ENCODE measurements around the gene HOXC13.

The HOXC13 gene

DNA sequence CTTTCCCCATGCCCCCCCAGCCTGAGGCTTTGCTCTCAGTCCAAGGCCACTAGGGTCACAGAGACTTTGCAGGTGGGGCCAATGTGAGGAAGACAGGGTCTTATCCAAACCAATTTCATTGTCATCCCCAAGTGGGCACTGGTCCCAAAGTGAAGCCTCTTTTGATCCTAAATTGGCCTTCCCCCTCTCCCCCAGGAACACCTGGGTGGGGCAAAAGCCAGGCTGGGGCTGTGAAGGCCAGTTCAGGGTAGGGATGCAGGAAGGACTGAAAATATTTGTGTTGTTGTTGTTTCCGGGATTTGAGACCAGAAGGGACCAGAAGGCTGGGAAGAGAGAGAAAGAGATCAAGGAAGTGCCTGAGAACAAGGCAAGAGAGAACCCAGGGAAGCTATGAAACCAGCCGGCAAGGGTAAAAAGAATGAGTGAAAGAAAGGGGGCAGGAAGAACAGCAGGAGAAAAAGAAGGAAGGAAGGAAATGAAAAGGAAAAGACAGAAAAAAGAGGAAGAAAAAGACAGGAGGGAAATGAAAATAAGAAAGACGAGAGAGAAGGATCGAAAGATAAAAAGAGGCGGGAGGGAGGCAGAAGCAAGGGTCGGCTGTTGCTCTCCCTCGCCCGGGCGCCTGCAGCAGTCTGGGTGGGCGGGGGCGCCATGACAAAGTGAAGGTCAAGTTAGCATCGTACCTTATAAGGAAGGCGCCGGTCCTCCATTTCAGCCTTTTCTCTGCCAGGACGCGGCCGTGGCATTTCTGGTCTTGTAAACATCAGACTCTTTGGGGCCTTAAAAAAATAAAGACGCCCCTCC is 26.9 kb downstream of the HOXC13 start:
- DNase-seq (ENCODE audit: low read depth): no peak
- H3K4me3 ChIP-seq (ENCODE audit: control insufficient read depth, low read depth, low read length): no peak overlapping the region
- TF ChIP-seq, protein P1, sequence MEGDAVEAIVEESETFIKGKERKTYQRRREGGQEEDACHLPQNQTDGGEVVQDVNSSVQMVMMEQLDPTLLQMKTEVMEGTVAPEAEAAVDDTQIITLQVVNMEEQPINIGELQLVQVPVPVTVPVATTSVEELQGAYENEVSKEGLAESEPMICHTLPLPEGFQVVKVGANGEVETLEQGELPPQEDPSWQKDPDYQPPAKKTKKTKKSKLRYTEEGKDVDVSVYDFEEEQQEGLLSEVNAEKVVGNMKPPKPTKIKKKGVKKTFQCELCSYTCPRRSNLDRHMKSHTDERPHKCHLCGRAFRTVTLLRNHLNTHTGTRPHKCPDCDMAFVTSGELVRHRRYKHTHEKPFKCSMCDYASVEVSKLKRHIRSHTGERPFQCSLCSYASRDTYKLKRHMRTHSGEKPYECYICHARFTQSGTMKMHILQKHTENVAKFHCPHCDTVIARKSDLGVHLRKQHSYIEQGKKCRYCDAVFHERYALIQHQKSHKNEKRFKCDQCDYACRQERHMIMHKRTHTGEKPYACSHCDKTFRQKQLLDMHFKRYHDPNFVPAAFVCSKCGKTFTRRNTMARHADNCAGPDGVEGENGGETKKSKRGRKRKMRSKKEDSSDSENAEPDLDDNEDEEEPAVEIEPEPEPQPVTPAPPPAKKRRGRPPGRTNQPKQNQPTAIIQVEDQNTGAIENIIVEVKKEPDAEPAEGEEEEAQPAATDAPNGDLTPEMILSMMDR (conservative IDR thresholded peaks at IDR 0.05; ENCODE audit: control insufficient read depth, insufficient read depth, low read depth, low read length): no peak

DNA sequence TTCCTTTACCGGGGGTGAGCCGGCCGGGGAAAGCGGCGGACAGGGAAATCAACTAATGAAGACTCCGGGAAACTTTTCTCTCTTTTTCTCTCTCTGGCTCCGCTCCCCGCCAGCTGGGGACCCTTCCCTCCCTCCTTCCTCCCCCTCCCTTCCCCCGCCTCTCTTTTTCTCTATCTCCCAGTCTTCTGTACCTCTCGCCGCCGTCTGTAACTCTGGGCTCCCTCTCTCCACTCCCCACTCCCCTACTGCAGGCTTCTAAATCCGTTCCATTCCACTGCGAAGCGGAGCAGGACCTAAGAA is 27.4 kb downstream of the HOXC13 start:
- H3K4me3 ChIP-seq (ENCODE audit: control insufficient read depth, low read depth, low read length): no peak overlapping the region
- TF ChIP-seq, protein P1 (conservative IDR thresholded peaks at IDR 0.05; ENCODE audit: control insufficient read depth, insufficient read depth, low read depth, low read length): no peak
- DNase-seq (ENCODE audit: low read depth): no peak

DNA sequence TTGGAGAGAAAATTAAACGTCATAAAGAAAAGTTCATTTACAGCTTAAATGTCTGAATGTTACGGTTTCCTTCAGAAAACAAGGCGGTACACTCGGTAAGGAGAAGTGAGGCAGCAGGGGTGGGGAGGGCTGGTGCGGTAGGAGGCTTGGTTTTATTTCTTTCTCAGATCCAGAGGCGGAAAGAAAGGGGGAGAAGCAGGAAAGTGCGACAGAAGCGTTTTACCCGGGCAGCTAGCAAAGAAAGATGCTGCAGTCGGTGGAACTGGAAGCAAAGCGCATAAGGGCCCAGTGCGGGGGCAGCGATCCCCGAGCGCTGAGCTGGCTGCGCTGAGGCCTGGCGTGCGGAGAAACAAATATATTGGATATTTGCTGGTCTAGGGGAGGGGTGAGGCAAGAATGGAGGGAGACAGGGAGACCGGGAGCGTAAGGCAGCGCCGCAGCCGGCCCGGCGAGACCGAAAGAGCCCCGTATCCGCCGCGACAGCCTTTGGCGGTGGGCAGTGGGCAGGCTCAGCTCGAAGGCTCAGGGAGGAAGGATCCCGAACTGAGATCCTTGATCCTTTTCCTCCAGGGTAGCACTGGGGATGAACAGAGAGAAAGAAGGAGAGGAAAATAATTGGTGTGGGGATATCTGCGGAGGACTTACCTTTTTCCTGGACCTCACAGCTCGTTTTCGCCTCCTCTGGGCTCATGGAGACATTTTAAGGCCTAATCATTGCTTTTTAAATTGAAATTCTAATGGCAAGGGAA is 27.9 kb downstream of the HOXC13 start:
- DNase-seq (ENCODE audit: low read depth): no peak
- no peak overlapping the region for H3K4me3 ChIP-seq (ENCODE audit: control insufficient read depth, low read depth, low read length)
- TF ChIP-seq, protein P1 (conservative IDR thresholded peaks at IDR 0.05; ENCODE audit: control insufficient read depth, insufficient read depth, low read depth, low read length): no peak

GRCh38 chr12:53967421-53967925 is 28.8 kb downstream of the HOXC13 start:
- no peak overlapping the region for H3K4me3 ChIP-seq (ENCODE audit: control insufficient read depth, low read depth, low read length)
- DNase-seq (ENCODE audit: low read depth): no peak
- TF ChIP-seq, protein P1 (conservative IDR thresholded peaks at IDR 0.05; ENCODE audit: control insufficient read depth, insufficient read depth, low read depth, low read length): no peak

DNA sequence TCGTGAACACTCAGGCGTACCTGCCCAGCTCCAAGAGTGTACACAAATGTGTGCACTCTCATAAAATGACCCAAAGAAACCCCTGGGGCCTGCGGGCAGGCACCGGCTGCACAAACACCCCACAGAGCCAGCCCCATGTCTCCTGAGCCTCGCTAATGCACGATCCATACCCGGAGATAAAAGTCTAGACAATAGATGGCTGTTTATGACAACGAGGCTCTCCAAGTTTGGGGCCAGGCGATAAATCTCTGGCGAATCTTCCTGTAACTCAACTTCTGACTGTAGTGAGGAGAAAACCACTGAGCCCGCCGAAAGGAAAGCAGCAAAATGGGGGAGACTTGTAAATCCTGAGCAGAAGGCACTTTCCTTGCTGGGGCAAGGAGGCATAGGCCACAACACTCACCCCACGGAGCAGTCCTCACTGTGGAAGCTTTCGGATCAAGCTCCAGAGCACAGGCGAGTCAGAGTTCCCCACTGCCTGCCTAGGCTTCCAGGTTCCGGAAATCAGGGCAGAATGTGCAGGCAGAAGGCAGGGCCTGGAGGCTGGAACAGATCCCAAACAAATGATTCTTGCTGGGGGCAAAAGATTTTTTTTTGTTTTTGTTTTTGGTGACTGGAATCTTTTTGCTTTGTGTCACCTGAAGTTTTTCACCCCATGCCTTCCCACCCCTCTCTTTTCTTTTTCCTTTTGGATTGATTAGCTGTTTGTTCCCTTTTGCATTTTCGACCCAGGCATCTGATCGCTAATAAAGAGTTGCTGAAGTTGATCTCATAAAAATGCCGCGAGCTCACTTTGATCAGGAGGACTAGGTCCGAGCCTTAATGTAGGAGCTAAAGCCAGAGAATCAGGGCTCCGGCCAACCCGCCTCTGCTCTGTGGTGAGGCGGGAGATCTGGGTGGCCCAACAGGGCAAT is 29.8 kb downstream of the HOXC13 start:
- TF ChIP-seq, protein P1 (conservative IDR thresholded peaks at IDR 0.05; ENCODE audit: control insufficient read depth, insufficient read depth, low read depth, low read length): no peak
- no peak overlapping the region for H3K4me3 ChIP-seq (ENCODE audit: control insufficient read depth, low read depth, low read length)
- no peak for DNase-seq (ENCODE audit: low read depth)

- DNase-seq (ENCODE audit: low read depth): no peak
- TF ChIP-seq, protein P1 (conservative IDR thresholded peaks at IDR 0.05; ENCODE audit: control insufficient read depth, insufficient read depth, low read depth, low read length): no peak
- H3K4me3 ChIP-seq (ENCODE audit: control insufficient read depth, low read depth, low read length): no peak overlapping the region
Observed at GRCh38 chr12:53969588-53970259, 31.1 kb downstream of the HOXC13 start.
